COLO668 (cell line): Measurements from ENCODE around the gene TRIM7.
"Not testable (repeated sequence)": the region's sequence is repeated elsewhere in the genome, so short reads cannot be mapped to it uniquely, and the experiment has no call there.

Experiments
- DNase-seq: peaks from one replicate; lab custom pipeline; 2025; ENCODE audit not compliant: unreplicated experiment; lab: John Stamatoyannopoulos, UW

The TRIM7 gene

DNA sequence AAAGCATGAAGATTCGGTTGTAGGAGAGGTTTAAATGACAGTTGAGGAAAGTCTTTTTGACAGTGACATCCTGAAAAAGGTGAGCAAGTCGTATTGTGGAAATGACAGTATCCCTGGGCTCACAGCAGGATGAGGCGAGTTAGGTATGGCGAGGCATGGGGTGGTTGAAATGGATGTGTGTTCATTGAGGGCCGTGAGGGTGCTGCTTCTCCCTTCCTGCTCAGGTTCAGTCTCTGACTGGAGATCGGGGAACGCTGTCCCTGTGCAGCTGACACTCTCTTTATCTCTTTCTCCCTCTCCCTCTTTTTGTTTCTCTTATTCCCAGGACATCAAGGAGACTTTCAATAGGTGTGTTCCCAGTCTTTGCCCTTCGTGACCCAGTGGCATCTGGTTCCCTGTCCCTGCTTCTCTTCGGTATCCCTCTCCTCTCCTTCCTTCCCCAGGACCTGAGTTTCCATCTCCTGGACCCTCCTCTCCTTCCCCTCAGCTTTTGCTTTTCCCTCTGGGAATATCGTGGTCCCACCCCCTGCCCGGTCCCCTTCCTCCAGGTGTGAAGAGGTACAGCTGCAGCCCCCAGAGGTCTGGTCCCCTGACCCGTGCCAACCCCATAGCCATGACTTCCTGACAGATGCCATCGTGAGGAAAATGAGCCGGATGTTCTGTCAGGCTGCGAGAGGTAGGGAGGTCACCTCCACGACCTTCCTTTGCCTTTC, 28.2 kb upstream of the TRIM7 start:
- no peak for DNase-seq

DNA sequence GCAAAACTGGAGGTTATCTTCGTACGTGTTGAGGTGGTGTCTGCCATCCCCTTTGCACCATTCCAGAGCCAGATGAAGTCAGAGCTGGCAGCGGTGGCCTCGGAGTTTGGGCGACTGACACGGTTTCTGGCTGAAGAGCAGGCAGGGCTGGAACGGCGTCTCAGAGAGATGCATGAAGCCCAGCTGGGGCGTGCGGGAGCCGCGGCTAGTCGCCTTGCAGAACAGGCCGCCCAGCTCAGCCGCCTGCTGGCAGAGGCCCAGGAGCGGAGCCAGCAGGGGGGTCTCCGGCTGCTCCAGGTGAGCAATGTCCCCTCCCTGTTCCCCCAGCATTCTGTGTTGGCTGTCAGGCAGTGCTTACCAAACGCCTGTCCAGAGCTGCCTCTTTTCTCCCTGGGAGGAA, 27.6 kb upstream of the TRIM7 start:
- DNase-seq: no peak

DNA sequence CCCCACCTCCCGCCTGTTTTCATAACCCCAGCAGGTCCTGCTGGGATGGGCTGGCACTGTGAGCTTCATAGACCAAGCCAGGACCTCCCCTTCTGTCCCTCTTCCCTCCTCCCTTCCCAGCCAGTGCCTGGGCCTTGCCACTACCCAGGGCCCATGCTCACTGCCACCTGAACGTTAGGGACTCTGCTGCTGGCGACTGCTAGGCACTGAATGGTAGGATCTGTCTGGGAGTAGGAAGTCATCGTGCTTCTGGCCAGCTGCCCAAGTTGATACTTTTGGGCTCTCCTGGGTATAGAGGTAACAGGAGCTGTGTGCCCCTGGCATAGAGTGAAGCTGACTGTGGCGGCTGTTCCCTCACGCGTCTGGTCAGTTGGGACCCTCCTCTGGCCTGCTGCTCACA, 26.4 kb upstream of the TRIM7 start:
- DNase-seq: no peak

DNA sequence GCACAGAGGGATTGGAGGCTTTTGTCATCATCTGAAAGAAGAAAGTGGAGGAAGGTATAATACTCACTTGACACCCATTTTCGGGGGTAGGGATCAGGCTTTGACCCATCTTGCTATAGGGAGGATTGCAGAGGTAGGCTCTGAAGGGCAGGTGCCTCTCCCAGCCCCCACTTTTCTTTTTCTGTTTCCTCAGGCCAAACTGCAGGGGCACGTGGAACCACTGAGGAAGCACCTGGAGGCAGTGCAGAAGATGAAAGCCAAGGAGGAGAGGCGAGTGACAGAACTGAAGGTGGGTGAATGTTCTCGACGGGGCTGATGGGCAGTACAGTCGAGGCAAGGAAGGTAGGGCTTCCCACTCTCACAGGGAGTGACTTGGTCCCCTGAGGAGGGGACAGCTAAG, 25.6 kb upstream of the TRIM7 start:
- no peak for DNase-seq

DNA sequence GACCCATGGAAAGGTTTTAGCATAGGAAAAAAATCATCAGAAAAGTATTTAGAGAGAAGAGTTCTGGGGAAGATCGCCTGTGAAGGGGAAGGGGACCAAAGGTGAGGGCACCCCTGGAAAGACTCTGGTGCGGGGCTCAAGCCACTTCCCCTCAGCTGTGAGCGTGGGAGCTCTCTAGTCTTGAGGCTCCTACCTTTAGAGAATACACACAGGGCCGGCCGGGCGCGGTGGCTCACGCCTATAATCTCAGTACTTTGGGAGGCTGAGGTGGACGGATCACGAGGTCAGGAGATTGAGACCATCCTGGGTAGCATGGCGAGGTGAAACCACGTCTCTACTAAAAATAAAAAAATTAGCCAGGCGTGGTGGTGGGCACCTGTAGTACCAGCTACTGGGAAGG, 25.0 kb upstream of the TRIM7 start:
- DNase-seq: no peak

DNA sequence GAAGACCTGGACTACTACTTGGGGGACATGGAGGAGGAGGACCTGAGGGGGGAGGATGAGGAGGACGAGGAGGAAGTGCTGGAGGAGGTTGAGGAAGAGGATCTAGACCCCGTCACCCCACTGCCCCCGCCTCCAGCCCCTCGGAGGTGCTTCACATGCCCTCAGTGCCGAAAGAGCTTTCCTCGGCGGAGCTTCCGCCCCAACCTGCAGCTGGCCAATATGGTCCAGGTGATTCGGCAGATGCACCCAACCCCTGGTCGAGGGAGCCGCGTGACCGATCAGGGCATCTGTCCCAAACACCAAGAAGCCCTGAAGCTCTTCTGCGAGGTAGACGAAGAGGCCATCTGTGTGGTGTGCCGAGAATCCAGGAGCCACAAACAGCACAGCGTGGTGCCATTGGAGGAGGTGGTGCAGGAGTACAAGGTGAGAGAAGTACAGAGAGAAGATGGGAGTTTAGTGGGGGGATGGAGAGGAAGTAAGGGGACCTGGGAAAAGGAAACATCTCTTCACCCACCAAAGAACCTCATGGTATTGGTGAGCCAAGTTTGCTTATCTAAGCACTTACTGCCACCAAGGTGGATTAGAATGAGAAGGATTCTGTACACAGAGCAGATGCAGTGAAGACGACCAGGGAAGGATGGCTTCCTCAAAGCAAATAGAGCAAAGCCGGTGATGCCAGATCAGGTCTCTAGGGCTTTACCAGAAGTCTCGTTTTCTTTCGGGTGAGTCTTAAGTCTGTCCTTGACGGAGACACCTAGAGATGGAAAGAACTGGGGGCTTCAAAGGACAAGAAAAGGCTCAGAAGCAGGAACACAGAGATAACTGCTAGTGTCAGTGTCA, 19.6 kb upstream of the TRIM7 start:
- DNase-seq: no peak

DNA sequence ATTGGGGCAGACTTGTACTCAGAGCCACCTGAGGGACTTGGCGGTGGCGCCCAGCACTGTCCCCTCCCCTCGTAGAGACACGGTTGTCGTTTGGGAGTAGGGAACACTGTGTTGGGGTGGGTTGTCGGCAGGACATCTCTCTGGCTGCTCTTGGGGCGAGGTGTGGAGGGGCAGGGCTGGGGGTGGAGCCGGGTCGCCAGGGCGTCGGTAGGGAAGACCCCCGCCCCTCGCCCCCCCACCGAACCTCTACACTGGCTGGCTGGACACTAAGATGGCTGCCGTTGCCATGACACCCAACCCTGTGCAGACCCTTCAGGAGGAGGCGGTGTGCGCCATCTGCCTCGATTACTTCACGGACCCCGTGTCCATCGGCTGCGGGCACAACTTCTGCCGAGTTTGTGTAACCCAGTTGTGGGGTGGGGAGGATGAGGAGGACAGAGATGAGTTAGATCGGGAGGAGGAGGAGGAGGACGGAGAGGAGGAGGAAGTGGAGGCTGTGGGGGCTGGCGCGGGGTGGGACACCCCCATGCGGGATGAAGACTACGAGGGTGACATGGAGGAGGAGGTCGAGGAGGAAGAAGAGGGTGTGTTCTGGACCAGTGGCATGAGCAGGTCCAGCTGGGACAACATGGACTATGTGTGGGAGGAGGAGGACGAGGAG, 18.9 kb upstream of the TRIM7 start:
- DNase-seq: no peak

DNA sequence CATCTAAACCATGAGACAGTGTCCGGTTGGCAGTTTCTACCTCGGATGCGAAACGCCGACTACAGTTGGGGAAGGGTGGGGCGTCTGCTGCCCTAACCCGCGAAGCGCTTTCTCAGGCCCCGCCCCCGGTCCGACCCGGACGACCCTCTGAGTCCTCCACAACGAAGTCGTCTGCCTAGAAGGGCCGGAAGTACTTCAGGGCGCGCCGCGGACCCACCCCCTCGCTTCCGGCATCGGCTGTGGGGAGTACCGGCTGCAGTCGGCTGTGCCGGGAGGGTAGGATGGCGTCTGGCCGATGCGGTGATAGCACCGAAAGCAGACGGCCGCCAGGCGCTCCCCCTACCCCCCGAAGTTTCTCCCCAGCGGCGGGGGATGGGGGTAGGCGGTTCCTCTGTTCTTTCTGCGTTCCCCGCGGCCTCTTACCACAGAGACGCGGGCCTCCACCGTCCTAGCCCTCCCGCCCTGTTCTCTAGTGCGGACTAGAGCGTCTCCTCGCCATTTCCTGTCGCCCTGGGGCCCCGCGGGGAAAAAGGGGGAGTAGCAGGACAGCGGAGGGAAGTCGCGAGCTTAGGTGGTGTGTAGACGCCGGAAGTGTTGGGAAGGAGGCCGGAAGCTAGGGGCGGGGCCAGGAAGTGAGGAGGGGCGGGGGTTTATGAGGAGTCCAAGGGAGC, 18.2 kb upstream of the TRIM7 start, which contains the start of gene TRIM41:
TSS of gene TRIM41 (plus strand) at position 224 of the 671 bp plus-strand sequence. CDS start 719 bp downstream, outside the sequence.
- DNase-seq: no peak

DNA sequence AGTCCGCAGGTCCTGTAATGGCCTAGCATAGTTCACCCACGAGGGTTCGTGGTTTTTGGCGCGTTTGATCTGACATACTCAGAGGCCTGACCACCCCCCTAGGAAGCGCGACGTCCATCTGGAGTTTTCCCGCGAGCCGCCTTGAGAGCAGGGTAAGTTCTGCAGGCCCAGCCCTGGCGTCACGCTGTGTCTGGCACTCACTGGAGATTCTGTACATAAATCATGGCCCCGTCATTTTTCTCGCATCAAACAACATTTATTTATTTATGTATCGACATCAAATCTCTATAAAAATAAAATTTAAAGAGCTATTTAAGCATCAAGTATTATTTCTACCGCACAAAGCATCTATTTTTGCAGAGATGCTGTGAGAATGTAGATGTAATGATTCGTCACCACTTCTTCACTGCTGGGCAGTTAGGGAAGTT, 17.6 kb upstream of the TRIM7 start:
- no peak for DNase-seq

DNA sequence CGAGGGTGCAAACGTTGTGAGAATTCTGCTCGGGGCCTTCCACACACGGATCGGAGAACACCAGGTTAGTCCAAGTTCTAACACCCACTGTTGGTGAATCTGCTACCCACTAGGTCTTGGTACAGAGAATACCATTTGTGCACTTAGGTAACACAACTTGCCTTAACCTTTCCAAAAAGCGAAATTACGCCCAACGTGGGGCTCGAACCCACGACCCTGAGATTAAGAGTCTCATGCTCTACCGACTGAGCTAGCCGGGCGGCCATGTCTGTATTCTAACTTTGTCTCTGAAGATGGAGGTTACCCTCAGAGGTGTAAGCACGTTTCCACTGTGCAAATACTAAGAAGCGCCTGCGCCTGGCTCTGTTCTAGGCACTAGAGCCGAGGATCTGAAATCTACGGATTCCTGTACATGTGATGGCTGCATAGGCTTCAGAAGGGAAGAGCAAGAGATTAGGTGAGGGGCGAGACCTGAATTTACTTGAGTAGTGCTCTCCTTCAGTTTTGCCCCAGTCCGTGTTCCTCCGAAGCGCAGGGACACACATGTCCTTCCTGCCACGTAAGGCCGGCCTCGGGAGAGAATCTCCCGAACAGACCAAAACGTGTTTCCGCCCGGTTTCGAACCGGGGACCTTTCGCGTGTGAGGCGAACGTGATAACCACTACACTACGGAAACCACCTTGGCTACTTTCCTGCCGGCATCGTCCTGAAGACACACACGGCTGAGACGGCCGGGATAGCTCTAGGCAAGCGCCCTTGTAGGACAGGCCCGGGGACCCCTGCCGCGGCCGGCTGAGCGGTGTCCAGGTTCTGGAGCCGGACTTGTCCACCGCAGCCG, 17.0 kb upstream of the TRIM7 start:
- no peak for DNase-seq

DNA sequence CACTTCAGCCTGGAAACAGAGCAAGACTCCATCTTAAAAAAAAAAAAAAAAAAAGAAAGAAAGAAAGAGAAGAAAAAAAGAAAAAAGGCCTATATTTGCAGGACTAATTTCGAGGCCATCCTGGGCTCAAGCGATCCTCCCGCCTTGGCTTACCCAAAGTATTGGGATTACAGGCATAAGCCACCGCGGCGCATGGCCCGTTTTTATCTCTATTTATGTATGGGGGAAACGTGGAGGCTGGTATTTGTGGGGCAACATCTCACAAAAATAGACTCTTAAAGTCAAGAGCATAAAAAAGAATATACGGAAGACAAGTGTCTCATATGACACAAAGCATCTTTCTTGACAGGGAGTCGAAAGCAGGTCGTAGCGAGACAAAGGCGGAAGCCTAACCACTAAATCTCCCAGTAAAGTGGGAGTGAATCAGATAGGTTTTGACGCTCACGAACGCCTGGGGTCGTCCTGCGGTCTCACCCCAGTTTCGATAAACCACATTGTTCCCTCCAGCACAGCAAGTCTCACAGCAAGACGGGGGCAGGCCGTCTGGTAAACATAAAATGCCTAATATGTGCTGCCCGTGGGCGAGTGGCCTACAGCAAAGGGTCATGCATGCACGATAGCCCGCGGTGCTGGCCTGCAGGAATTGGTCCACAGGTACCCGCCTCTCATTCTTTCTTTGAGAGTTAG, 16.3 kb upstream of the TRIM7 start:
- no peak for DNase-seq

DNA sequence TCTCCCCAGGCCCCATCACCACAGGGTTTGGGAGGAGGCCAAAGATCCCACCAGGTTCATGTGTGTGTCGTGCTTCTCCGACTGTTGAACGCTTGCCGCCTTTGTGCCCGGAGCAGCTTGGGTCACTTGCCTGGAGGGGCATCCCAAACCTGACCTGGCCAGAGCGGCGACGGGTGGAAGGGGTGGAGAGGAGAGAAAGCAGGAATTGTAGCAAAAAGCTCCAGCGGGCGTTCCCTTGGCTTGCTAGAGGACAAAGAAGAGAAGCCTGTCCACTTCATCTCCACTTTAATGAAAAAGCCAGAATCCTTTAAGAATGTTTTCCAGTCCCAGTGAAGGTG, 15.2 kb upstream of the TRIM7 start:
- DNase-seq: no peak

DNA sequence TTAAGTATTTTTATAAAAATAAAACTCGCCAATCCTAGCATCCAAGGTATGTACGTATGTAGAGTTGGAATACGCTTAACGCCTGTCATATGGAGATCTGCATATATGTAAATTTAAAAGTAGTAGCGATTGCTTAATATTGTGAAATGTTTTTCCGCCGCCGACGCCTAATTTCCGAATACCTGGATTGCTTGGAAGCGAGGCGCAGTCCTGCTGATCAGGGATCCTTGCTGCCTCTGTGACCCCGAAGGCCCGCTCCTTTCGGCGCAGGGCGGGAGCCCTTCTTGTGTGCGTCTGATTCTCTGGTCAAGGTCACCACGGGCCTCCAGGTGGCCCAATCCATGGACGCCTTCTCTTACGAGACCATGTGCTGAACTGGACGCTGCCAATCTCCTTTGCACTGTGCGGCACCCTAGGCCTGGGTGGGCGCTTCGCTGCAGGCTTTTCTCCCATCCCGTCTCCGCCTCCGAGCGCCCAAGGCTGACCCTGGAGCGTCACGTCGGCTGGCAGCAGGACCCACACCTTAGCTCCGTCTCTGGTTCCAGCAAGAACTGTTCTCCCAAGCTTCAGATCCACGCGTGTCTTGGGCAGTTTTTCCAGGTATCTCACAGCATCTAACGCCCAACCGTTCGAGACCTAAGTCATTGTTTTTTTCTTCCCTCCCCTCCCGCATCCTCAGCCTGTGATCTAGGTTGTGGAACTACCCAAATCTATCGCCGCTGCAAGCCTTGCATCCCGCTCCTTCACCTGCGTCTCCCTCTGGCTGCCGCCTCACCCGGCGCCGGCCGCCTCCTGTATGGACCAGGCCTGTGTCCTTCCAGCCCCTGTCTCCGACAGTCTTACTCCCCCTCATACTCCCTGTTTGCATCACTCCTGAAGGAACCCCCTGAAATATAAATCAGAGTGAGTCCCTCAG, 14.5 kb upstream of the TRIM7 start:
- DNase-seq: no peak

DNA sequence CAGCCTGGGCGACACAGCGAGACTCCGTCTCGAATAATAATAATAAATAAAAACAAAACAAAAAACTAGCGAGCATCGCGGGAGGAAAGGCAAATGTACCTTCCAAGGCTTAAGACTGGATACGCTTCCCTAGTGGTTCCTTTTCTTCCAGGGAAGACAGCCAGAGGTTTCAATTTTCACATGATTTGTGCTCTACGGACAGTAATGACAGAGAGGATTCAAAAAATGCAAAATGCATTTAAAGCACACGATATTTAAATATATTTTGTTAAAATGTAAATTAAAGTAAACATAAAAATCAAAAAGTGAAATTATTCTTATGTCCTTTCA, 13.8 kb upstream of the TRIM7 start:
- DNase-seq: no peak

DNA sequence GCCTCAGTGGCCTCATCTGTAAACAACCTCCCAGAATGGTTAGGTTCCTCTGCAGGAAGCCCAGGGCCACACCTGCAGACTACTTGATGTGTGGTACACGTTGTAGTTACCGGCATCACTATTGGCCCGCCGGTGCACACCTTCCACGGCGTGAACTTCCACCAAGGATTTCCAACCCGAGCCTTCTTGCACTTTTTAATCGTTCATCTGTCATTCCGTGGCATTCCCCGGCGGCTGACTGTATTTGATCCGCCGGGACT, 12.7 kb upstream of the TRIM7 start:
- no peak for DNase-seq

DNA sequence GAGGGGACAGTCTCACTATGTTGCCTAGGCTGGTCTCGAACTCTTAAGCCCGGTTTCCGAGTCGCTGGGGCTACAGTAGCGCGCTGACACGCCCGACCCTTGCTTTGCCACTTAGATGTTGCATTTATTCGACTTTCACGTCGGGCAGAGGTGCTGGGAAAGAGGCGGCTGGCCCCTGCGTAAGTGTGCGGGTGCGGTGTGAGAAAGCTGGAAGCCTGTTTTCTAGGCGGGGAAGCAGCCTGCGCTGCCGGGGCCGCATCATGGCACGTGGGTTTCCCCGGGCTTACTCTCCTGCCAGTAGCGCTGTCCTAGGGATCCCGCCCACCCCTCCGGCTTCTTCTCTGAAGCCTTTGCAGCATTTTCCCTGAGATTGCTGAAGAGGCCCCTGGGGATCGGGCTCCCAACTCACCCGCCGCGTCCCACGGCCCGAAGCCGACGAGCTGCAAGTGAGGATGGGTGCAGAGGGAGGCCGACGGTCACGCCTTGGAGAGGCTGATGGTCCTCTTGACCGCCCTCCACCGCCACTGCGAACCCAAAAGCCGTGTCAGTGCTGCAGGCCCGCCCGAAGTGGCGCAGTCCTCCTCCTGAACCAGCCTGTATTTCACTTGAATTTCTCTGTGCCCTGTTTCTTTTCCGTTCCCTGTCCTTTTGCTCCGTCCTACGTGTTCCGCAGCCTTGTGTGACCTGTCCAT, 12.3 kb upstream of the TRIM7 start:
- no peak for DNase-seq

DNA sequence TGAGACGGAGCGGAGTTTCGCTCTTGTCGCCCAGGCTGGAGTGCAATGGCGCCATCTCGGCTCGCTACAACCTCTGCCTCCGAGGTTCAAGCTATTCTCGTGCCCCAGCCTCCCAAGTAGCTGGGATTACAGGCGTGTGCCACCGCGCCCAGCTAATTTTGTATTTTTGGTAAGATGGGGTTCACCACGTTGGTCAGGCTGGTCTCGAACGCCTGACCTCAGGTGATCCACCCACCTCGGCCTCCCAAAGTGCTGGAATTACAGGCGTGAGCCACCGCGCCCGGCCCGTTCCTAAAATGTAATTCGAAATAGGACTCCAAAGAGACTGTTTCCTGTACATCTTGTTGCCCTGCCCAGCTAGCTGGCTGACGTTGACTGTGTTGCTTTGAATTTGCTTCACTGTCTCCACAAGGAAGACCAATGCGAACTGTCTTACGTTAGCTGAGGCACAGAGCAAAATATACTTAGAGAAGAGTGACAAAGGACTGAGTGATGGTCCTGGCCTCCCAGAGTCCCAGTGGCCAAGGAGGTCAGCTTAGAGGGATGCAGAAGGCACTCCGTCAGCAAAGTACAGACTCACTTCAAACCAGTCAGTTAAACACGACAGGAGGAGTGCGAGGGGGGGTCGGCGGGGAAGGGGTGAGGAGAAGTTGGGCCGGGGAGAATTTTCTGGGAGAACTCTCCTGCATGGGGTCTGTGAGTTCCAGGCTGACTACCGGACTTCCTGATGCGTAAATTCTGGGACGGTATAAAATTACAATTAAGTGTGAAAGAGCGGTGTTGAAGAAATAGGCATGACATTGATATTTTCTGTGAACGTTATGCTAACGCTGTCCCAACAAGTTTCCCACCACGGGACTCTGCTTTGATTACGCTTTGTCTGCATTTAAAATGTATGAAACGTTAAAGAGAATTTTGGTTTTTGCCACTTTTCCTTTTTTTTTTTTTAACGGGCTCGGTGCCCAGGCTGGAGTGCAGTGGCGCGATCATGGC, 11.3 kb upstream of the TRIM7 start:
- DNase-seq: no peak

DNA sequence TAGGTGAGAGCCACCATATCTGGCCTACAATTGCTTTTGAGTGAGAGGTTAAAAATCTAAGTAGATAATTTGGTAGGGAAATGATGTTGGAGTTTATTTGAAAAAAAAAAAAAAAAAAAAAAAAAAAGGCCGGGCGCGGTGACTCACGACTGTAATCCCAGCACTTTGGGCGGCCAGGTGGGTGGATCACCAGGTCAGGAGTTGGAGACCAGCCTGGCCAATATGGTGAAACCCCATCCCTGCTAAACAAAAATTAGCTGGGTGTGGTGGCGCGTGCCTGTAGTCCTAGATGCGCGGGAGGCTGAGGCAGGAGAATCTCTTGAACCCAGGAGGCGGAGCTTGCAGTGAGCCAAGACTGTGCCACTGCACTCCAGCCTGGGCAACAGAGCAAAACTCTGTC, 9.3 kb upstream of the TRIM7 start:
- not testable (repeated sequence) for DNase-seq
